AG10803 (cell line): ENCODE results near the gene PRRX2.
A peak's percentile ranks its signal among the peaks of the same experiment; 100 is the strongest.

Experiments used
- DNase-seq: peaks from one replicate; pipeline ENCODE4 v3.0.0; 2010; ENCODE audit warnings: low read depth
- H3K4me3 ChIP-seq: 2 replicates; pipeline ENCODE4 v1.5.1; 2011; ENCODE audit warnings: mild to moderate bottlenecking, low read length, control low read depth
- TF ChIP-seq, protein P1 (sequence below): conservative IDR thresholded peaks from 2 replicates; pipeline ENCODE4 v1.5.1; 2011; ENCODE audit warnings: mild to moderate bottlenecking, low read length, control low read depth, inconsistent platforms

The PRRX2 gene

DNA sequence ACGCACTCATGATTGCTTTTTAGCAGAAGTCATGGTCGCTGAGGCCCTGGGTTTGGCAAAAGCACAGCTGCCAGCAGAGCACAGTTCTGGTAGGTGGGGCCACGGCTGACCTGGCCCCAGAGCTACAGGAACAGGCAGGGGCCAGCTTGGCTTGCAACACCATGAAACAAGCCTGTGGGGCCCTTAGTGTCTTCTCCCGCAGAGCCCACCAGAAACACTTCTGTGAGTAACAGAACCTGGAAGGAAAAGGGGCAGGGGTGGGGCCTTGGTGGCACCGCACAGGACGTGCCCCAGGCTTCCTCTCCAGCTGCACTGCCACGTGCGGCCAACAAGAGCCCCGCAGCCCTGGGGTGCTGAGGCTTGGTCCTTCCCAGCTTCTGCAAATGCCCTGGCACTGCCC is 28.3 kb upstream of the PRRX2 start:
- TF ChIP-seq, protein P1, sequence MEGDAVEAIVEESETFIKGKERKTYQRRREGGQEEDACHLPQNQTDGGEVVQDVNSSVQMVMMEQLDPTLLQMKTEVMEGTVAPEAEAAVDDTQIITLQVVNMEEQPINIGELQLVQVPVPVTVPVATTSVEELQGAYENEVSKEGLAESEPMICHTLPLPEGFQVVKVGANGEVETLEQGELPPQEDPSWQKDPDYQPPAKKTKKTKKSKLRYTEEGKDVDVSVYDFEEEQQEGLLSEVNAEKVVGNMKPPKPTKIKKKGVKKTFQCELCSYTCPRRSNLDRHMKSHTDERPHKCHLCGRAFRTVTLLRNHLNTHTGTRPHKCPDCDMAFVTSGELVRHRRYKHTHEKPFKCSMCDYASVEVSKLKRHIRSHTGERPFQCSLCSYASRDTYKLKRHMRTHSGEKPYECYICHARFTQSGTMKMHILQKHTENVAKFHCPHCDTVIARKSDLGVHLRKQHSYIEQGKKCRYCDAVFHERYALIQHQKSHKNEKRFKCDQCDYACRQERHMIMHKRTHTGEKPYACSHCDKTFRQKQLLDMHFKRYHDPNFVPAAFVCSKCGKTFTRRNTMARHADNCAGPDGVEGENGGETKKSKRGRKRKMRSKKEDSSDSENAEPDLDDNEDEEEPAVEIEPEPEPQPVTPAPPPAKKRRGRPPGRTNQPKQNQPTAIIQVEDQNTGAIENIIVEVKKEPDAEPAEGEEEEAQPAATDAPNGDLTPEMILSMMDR: no peak
- H3K4me3 ChIP-seq: no peak overlapping the region
- DNase-seq: no peak

DNA sequence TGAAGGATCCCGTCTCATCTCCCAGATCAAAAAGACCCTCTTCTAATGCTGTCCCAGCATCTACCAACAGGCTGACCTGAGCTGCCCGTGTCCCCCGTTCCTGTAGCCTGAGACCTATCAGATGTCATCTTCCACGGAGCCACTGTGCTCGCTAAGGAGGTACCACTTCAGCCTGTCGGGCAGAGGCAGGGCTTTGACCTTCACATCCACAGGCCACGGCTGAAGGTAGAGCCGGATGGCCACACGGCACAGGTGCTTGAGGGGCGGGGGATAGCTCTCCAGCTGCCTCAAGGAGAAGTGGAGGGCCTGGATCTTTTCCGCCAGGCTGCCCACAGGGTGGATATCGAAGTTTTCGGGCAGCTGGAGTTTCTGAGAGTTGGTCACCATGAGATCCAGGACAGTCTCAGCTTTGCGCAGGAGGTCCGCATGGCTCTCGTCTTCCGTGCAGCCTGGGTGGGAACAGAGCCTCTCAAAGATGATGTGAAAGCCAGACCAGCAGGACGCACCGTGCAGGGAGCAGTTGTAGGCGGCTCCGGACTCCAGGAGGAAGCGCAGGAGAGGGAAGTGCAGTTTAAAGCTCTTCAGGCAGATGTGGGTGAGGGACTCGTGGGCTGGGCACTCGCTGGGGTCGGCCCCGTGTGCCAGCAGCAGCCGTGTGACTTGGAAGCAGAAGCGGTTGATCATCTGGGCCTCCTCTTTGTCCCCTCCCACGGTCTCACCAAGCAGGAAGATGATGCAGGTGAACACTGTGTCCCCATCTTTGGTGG is 27.6 kb upstream of the PRRX2 start:
- H3K4me3 ChIP-seq: no peak overlapping the region
- TF ChIP-seq, protein P1: no peak
- no peak for DNase-seq

DNA sequence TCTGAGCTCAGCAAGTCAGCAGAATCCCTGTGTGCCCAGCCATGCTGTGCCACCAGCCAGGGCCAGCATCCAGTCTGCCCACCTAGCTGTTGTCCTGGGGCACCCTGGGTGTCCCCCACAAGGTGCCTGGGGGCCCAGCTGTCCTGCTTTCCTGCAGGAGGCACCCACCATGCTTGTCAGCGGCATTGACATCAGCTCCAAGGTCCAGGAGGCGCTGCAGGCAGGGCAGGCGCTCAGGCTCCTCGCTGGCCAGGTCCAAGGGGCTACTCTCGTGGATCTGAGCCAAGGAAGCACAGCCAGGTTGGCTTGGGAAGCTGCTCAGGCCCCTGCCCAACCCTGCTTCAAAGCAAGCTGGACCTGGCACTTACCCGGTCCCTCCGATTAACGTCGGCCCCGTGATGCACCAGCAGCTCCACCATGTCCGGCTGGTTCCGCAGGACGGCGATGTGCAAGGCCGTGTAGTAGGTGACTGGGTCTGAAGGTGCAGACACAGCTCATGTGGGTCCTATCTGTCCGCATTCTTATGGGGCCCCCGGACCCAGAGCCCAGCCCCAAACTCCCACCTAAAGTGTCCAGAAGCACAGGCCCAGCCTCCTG is 26.3 kb upstream of the PRRX2 start:
- DNase-seq: no peak
- TF ChIP-seq, protein P1: no peak
- H3K4me3 ChIP-seq: no peak overlapping the region

DNA sequence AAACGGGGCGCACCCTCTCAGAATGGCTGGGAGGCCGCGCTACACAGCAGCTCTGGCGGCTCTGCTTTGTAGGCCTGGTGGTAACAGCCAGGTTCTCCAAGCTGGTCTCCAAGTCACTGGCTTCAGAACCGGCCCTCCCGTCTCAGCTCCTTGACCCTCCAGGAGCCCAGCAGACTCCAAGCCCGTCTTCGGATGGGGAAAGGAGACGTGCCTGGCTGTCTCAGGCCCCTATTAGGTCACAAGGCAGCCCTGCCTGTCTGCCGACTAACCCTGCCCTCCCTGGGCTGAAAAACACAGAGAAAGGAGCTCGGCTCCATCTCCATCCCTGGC is 25.7 kb upstream of the PRRX2 start:
- H3K4me3 ChIP-seq: no peak overlapping the region
- DNase-seq: no peak
- TF ChIP-seq, protein P1: no peak

DNA sequence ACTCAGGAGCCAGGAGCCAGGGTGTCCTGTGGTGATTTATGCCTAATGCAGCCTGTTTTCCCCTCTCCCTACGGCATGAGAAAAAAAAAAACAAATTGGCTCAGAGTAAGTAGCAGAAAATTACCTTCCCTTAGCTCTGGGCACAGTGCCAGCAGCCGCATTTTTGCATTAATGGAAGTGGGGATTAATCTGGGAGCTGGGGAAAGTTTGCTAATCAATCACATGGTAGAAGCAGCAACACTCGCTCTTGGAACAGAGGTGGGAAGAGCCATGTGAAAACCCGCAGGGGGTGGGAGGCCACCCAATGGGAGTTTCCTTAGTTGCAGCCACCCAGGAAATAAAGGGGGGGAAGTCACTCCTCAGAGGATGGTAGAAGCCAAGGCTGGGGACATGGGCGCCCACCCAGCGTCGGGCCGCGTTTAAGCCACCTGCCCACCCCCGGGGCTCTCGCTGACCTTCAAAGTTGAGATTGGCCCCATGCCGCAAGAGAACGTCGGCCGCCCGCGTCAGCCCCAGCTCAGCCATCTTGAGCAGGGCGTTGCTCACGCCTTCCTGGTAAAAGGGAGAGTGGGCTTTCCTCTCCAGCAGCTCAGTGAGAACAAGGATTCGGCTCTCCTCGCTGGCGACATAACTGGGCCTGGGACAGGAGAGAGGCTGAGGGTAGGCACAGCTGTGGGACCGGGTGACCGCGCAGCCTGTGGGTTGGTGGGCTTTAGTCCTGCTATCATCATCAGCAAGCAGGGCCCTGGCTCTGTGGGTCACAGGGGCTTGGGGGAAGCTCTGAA is 25.2 kb upstream of the PRRX2 start:
- TF ChIP-seq, protein P1: no peak
- DNase-seq: no peak
- peak overlapping the region; percentile 87 for H3K4me3 ChIP-seq

DNA sequence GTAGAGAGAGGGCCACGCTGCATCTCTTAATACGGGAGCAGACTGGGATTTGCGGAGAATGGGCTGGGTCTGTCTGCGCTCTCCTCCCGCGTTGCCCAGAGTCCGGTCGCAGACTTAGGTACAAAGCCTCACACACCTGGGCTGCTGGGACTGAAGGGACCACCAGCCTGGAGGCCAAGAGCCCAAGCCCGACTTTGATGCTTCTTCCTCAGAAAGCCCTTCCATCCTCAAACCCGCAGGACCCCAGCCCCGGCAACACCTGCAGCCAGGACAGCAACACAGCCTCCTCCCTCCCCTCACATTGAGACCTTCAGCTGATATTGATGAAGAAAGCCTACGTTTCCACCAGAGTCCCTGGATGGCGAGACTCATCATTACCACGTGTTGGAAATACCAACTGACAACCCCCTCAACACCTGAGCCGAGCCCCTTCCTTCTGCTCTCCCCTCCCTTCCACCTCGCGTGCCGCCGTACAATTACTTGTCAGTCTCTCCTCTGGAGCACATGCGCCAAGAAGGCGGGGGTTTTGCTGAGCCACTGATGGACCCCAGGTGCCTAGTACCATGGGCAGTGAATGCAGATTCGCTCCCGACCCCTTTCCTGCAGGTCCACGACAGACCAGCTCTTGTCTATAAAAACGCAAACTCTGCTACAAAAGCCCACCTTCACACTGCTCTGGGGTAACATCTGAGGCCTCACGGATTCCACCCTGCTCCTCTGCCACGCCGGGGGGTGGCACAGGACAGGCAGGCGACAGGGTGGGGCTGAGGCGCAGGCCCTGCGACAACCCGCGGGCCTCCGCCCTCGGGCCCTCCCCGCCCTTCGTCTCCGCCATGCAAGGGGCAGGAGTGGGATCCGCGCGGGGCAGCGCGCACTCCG is 24.3 kb upstream of the PRRX2 start:
- peak overlapping the region; percentile 87 for H3K4me3 ChIP-seq
- TF ChIP-seq, protein P1: no peak
- DNase-seq: no peak
